ENCODE data around the gene PTK7. TPM values are rescaled to one million over a fixed set of nuclear protein-coding genes. Genes with fewer than 3 reads are reported as not detected.
A peak's percentile ranks its signal among the peaks of the same experiment; 100 is the strongest.

The PTK7 gene
- polyA plus RNA-seq, 4 donors: 228 to 269 (median 239) TPM

DNA sequence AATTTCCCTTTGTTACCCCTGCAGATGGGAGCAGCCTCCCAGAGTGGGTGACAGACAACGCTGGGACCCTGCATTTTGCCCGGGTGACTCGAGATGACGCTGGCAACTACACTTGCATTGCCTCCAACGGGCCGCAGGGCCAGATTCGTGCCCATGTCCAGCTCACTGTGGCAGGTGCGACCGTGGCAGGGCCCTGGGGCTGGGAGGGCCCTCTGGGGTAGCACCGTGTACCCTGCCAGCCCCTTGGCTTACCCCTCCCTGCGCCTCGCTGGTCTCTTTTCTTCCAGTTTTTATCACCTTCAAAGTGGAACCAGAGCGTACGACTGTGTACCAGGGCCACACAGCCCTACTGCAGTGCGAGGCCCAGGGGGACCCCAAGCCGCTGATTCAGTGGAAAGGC is 65.5 kb downstream of the PTK7 start:
- DNase-seq (ENCODE audit: low read depth in 4 of 4, low spot score in 3 of 4): no peak

DNA sequence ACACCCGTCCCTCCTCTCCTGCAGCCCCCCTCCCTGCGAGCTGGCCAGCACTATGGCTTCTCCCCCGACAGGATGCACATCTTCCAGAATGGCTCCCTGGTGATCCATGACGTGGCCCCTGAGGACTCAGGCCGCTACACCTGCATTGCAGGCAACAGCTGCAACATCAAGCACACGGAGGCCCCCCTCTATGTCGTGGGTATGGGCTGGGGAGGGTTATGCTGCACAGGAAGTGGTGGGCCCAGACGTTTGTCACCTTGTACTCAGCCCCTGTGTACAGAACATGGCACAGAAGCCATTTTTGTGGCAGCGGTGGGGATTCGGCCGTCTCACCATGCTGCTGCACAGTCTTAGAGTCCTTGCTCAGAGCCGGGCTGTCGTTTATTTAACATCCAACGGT is 66.0 kb downstream of the PTK7 start:
- no peak for DNase-seq (ENCODE audit: low read depth in 4 of 4, low spot score in 3 of 4)

GRCh38 chr6:43143235-43144128 is 67.4 kb downstream of the PTK7 start:
- DNase-seq (ENCODE audit: low read depth in 4 of 4, low spot score in 3 of 4): peak; percentile 75 to 79 (median 77)

GRCh38 chr6:43144879-43145278 is 68.8 kb downstream of the PTK7 start:
- DNase-seq (ENCODE audit: low read depth in 4 of 4, low spot score in 3 of 4): no peak

DNA sequence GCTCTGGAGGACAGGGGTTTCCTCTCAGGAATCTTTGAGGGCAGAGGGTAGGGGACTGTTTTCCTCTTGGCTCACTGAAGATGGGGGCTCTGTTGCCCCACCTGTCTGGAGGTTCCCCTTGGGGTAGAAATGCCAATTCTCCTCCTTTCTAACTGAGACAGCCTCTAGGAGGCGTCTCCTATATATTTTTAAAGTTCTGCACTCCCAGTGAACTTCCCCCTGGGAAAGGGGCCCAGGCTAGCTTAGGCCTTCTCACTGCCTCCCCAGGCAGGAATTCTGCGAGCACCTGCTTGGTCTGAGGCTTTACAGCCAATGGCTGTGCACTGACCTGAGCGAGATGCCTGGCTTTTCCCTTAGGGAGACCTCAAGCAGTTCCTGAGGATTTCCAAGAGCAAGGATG is 70.1 kb downstream of the PTK7 start:
- DNase-seq (ENCODE audit: low read depth in 4 of 4, low spot score in 3 of 4): no peak

DNA sequence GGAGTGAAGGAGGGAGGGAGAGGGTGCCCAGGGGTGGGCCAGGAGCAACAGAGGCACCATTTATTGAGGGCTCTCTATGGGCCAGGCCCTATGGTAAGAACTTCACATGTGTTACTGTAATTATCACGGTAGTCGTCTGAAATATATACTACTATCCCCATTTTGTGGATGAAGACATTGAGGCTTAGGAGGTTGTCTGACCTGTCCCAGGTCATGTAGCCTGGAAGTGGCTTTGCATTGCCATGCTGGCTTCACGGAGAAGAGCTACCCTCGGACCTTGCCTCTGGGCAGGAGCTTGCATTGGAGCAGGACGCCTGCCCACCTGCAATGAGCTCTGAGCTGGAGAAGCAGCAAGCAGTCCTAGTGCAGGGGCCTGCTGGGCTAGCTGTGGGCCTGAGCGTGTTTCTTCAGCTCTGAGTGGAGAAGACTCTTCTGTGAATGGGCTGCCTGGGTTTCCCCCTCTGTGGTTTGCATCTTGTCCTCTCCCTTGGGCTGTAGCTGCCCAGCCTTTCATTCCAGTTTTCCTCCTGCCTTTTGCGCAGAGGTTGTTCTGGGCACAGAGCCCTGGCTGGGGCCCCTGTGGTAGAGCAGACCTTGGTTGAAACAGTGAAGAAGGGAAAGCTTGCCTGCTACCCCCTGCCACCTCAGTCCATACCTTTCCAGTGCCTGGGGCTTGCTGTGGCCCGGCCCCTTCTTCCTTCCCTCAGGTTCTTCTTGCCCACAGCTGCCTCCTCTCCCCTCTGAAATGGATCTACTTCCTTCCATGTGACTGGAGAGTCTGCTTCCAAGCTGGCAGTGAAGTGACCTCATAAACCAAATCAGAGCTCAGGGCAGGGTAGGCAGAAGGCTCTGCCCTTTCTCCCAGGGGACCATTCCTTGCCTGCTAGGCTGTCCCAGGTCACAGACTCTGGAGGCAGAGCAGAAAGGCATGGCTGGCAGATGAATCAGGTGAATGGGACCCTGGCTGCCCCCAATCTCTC is 70.9 kb downstream of the PTK7 start:
- no peak for DNase-seq (ENCODE audit: low read depth in 4 of 4, low spot score in 3 of 4)

DNA sequence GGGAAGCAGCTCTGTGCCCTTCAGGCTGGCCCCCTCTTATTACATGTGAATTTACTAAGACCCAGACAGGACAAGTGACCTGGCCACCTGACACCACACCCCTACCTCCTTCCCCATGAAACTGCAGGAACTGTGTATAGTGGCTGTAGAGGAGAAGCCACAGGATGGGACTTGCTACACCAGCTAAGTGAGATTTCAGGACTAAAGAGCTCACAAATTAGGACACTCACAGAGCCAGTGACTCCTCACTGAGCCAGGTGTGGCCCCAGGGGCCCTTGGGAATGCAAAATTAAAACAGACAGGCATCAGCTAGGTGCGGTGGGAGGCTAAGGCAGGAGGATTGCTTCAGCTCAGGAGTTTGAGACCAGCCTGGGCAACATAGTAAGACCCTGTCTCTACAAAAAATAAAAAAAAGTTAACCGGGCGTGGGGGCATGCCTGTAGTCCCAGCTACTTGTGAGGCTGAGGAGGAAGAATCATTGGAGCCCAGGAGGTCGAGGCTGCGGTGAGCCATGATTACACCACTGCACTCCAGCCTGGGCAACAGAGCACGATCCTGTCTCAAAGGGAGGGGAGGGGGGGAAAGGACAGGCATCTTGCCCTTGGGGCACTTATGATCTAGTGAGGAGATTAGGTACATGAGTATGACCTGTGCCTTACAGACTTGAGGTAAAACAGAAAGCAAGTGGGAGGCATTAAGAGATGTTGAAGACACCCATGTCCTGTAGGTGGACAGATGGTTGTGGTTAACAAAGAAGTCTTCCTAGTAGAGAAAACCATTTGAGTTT is 71.8 kb downstream of the PTK7 start:
- DNase-seq (ENCODE audit: low read depth in 4 of 4, low spot score in 3 of 4): no peak

DNA sequence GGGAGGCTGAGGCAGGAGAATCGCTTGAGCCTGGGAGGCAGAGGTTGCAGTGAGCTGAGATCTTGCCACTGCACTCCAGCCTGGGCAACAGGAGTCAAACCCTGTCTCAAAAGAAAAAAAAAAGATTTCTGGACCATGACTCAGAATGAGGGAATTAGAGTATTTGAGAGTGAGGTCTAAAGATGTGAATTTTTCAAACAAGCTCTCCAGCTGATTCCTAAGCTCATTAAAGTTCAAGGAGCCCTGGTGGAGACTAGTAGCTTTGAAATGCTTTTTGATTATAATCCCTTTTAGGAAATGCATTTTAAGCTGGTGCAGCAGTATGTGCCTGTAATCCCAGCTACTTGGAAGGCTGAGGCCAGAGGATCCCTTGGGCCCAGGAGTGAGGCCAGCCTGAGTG is 73.2 kb downstream of the PTK7 start:
- DNase-seq (ENCODE audit: low read depth in 4 of 4, low spot score in 3 of 4): no peak

- DNase-seq (ENCODE audit: low read depth in 4 of 4, low spot score in 3 of 4): no peak
Measured at GRCh38 chr6:43150051-43150751, 74.1 kb downstream of the PTK7 start.

GRCh38 chr6:43159599-43159998 is 83.5 kb downstream of the PTK7 start:
- no peak for DNase-seq (ENCODE audit: low read depth in 4 of 4, low spot score in 3 of 4)

GRCh38 chr6:43163899-43164298 is 87.8 kb downstream of the PTK7 start:
- no peak for DNase-seq (ENCODE audit: low read depth in 4 of 4, low spot score in 3 of 4)

DNA sequence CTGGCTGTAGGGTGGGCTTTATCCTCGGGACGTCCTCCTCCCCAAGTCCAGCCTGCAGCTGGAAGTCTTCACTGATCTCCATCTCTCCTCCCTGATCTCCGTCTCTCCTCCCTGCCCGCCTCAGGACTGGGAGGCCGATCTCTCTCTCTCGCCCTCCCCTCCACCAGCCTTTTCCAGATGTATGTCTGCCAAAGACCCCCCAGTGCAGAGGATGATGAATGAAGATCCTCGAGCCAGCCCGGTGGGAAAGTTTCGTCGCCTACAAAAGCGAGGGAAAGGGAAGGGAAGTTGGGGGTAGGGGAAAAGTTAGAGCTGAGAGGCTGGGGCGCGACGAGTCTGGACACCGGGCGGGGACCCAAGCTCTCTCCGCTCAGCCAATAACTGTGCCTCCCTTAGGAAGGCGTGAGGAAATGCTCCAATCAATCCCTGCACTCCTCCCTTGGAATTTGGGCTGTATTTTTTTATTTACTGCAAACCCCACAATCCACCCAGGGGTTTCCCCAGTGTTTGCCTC is 94.4 kb downstream of the PTK7 start:
- peak in 3 of 4 donors; percentile 61 to 76 (median 71) for DNase-seq (ENCODE audit: low read depth in 4 of 4, low spot score in 3 of 4)

DNA sequence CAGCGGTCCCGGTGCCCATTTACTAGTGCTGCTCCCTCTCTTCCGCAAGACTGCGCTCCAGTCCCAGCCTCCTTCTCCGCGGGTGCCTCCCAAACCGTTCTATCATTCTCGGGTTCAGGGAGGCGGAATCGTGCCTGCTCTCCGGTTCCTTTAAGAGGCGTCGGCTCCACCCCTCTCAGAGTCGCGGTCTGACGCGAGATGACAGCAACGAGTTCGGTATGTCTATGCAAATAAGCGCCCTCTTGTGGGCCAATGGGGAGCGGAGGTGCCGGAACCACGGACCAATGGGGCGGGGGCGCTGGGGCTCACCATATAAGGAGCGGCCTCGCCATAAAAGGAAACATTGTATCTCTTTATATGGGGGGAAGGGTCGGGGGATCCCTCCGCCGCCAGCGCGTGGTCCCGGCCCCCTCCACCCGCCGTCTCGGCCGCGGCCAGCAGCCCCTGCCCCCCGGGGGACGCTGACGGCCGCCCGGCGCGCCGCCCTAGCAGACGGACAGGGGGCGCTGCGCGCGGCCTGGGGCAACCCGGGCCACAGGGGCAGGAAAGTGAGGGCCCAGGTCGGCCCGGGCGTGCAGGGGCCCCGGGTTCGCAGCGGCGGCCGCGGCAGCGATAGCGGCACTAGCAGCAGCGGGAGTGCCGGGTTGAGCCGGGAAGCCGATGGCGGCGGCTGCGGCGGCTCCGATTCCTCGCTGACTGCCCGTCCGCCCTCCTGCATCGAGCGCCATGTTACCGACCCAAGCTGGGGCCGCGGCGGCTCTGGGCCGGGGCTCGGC is 95.0 kb downstream of the PTK7 start, which contains the start of gene SRF:
SRF (plus strand) TSS at position 339 of the 776 bp plus-strand sequence; CDS start at position 727, 388 bp downstream.
- DNase-seq (ENCODE audit: low read depth in 4 of 4, low spot score in 3 of 4): peak; percentile 98 to 99 (median 99)

DNA sequence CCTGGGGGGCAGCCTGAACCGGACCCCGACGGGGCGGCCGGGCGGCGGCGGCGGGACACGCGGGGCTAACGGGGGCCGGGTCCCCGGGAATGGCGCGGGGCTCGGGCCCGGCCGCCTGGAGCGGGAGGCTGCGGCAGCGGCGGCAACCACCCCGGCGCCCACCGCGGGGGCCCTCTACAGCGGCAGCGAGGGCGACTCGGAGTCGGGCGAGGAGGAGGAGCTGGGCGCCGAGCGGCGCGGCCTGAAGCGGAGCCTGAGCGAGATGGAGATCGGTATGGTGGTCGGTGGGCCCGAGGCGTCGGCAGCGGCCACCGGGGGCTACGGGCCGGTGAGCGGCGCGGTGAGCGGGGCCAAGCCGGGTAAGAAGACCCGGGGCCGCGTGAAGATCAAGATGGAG is 95.6 kb downstream of the PTK7 start:
- DNase-seq (ENCODE audit: low read depth in 4 of 4, low spot score in 3 of 4): no peak

DNA sequence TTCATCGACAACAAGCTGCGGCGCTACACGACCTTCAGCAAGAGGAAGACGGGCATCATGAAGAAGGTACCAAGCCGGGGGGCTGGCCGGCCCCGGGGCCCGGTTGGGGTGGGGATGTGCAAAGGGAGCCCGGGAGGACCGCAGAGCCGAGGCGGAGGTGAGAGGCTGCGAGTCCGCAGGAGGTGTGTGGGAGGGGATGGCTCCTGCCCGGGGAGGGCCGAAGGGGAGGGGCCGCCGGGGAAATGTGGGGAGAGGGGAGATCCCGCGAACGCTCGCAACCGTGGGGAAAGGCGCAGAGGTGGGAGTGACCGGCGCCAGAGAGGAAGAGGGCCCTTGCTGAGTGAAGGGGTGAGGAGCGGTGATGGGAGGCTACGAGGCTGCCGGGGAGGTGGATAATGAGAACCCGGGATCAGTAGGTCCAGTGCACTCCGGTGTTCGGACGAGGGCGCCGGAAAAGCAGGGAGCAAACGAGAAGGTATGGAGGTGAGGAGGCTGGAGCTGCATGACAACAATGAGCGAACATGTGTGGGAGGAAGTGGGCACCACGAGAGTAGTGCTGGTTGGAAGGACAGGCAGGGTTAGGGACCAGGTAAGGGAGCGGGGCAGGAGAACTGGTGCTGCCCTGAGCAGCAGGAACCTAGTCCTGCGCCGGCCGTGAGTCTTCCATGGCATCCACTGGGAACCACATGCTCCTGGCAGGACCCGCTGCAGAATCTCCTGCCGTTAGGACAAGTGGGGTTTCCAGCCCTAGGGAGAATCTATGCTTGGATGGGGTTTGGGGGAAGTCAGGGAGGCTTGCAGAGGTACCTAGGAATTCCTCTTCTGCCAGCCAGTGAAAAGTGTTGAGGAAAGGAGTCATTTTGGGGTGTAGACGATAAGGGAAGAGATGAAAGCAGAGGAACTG is 96.2 kb downstream of the PTK7 start:
- DNase-seq (ENCODE audit: low read depth in 4 of 4, low spot score in 3 of 4): peak in 1 of 4 donors; percentile 29

DNA sequence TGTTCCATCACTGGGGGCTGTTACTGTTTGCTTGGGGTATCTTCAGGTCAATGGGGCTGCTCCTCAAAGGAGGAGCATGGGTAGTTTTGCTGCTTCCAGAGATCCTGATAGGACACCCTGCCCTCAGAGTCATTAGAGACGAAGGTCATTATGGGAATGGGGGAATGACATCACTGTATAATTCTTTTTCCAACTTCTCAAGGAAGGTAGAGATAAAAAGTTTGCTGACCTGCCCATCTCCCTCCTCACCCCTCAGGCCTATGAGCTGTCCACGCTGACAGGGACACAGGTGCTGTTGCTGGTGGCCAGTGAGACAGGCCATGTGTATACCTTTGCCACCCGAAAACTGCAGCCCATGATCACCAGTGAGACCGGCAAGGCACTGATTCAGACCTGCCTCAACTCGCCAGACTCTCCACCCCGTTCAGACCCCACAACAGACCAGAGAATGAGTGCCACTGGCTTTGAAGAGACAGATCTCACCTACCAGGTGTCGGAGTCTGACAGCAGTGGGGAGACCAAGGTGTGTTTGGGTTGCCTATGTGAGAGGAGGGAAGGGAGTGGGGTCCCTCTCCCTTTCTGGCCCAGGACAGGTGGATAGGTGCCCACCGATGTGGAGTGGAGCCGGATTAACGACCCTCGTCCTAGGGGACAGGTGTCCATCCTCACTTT is 97.6 kb downstream of the PTK7 start:
- DNase-seq (ENCODE audit: low read depth in 4 of 4, low spot score in 3 of 4): no peak
